Measurements from ENCODE around the gene RBFOX1.

Gene RBFOX1

GRCh38 chr16:7380441-7380840, 47.8 kb downstream of the RBFOX1 start:
- Mint-ChIP-seq H3K36me3 (no peaks in the 10 kb centered on the region), H3K4me3 (no peak overlapping the region), H3K27ac (no peak overlapping the region), H3K9me3 (peaks cover 12% of the 10 kb centered on the region), H3K27me3 (no peaks in the 10 kb centered on the region), H3K4me1 (no peaks in the 10 kb centered on the region)

GRCh38 chr16:7380911-7381310, 48.3 kb downstream of the RBFOX1 start:
- Mint-ChIP-seq H3K9me3 (peaks cover 12% of the 10 kb centered on the region), H3K27me3 (no peaks in the 10 kb centered on the region), H3K36me3 (no peaks in the 10 kb centered on the region), H3K4me1 (no peaks in the 10 kb centered on the region), H3K27ac (no peak overlapping the region), H3K4me3 (no peak overlapping the region)

- H3K9me3 Mint-ChIP-seq, result peaks cover 16% of the 10 kb centered on the region
Observed at GRCh38 chr16:7381671-7382070, 49.0 kb downstream of the RBFOX1 start.

GRCh38 chr16:7382521-7382920, 49.9 kb downstream of the RBFOX1 start:
- no peaks in the 10 kb centered on the region for H3K36me3 Mint-ChIP-seq
- H3K4me1 Mint-ChIP-seq, result no peaks in the 10 kb centered on the region

More at GRCh38 chr16:7381671-7382070, 49.0 kb downstream of the RBFOX1 start:
- Mint-ChIP-seq H3K36me3 (no peaks in the 10 kb centered on the region), H3K4me3 (no peak overlapping the region), H3K27ac (no peak overlapping the region), H3K27me3 (no peaks in the 10 kb centered on the region), H3K4me1 (no peaks in the 10 kb centered on the region)

GRCh38 chr16:7390974-7391373, 58.3 kb downstream of the RBFOX1 start:
- H3K4me3 Mint-ChIP-seq, result no peak overlapping the region
- peaks cover 4% of the 10 kb centered on the region for H3K9me3 Mint-ChIP-seq
- H3K27me3 Mint-ChIP-seq, result no peaks in the 10 kb centered on the region
- no peak overlapping the region for H3K27ac Mint-ChIP-seq
- no peaks in the 10 kb centered on the region for H3K4me1 Mint-ChIP-seq
- H3K36me3 Mint-ChIP-seq, result no peaks in the 10 kb centered on the region

More at GRCh38 chr16:7382521-7382920, 49.9 kb downstream of the RBFOX1 start:
- Mint-ChIP-seq H3K27me3 (no peaks in the 10 kb centered on the region), H3K27ac (no peak overlapping the region), H3K4me3 (no peak overlapping the region), H3K9me3 (peaks cover 16% of the 10 kb centered on the region)

GRCh38 chr16:7391694-7392093, 59.0 kb downstream of the RBFOX1 start:
- Mint-ChIP-seq H3K4me3 (no peak overlapping the region), H3K36me3 (no peaks in the 10 kb centered on the region), H3K9me3 (no peaks in the 10 kb centered on the region)

GRCh38 chr16:7392206-7392605, 59.6 kb downstream of the RBFOX1 start:
- Mint-ChIP-seq H3K27ac (no peak overlapping the region), H3K4me1 (no peaks in the 10 kb centered on the region), H3K27me3 (no peaks in the 10 kb centered on the region), H3K9me3 (no peaks in the 10 kb centered on the region), H3K36me3 (no peaks in the 10 kb centered on the region), H3K4me3 (no peak overlapping the region)

More at GRCh38 chr16:7391694-7392093, 59.0 kb downstream of the RBFOX1 start:
- H3K4me1 Mint-ChIP-seq, result no peaks in the 10 kb centered on the region
- no peaks in the 10 kb centered on the region for H3K27me3 Mint-ChIP-seq
- no peak overlapping the region for H3K27ac Mint-ChIP-seq

- no peaks in the 10 kb centered on the region for H3K36me3 Mint-ChIP-seq
- no peaks in the 10 kb centered on the region for H3K9me3 Mint-ChIP-seq
- H3K4me1 Mint-ChIP-seq, result no peaks in the 10 kb centered on the region
- no peaks in the 10 kb centered on the region for H3K27me3 Mint-ChIP-seq
- H3K4me3 Mint-ChIP-seq, result no peak overlapping the region
- no peak overlapping the region for H3K27ac Mint-ChIP-seq
Observed at GRCh38 chr16:7393680-7394079, 61.0 kb downstream of the RBFOX1 start.

GRCh38 chr16:7394720-7395336, 62.2 kb downstream of the RBFOX1 start:
- Mint-ChIP-seq H3K9me3 (no peaks in the 10 kb centered on the region), H3K4me3 (no peak overlapping the region), H3K27me3 (no peaks in the 10 kb centered on the region), H3K4me1 (no peaks in the 10 kb centered on the region), H3K36me3 (no peaks in the 10 kb centered on the region), H3K27ac (no peak overlapping the region)

- H3K27ac Mint-ChIP-seq, result no peak overlapping the region
- H3K4me3 Mint-ChIP-seq, result no peak overlapping the region
- no peaks in the 10 kb centered on the region for H3K4me1 Mint-ChIP-seq
- no peaks in the 10 kb centered on the region for H3K36me3 Mint-ChIP-seq
- H3K27me3 Mint-ChIP-seq, result no peaks in the 10 kb centered on the region
- H3K9me3 Mint-ChIP-seq, result peaks cover 5% of the 10 kb centered on the region
Observed at GRCh38 chr16:7397901-7398300, 65.3 kb downstream of the RBFOX1 start.

GRCh38 chr16:7398536-7398935, 65.9 kb downstream of the RBFOX1 start:
- Mint-ChIP-seq H3K4me3 (no peak overlapping the region), H3K27me3 (no peaks in the 10 kb centered on the region), H3K4me1 (no peaks in the 10 kb centered on the region), H3K9me3 (peaks cover 5% of the 10 kb centered on the region), H3K27ac (no peak overlapping the region), H3K36me3 (no peaks in the 10 kb centered on the region)

GRCh38 chr16:7399296-7399695, 66.7 kb downstream of the RBFOX1 start:
- no peaks in the 10 kb centered on the region for H3K36me3 Mint-ChIP-seq
- peaks cover 5% of the 10 kb centered on the region for H3K9me3 Mint-ChIP-seq
- no peaks in the 10 kb centered on the region for H3K4me1 Mint-ChIP-seq
- no peak overlapping the region for H3K4me3 Mint-ChIP-seq
- no peaks in the 10 kb centered on the region for H3K27me3 Mint-ChIP-seq
- H3K27ac Mint-ChIP-seq, result no peak overlapping the region

GRCh38 chr16:7400117-7400890, 67.7 kb downstream of the RBFOX1 start:
- Mint-ChIP-seq H3K4me3 (no peak overlapping the region), H3K9me3 (peaks cover 5% of the 10 kb centered on the region), H3K36me3 (no peaks in the 10 kb centered on the region), H3K27me3 (no peaks in the 10 kb centered on the region), H3K4me1 (no peaks in the 10 kb centered on the region), H3K27ac (no peak overlapping the region)

GRCh38 chr16:7404217-7404616, 71.6 kb downstream of the RBFOX1 start:
- Mint-ChIP-seq H3K36me3 (no peaks in the 10 kb centered on the region), H3K9me3 (peaks cover 12% of the 10 kb centered on the region), H3K27me3 (no peaks in the 10 kb centered on the region), H3K4me3 (no peak overlapping the region), H3K4me1 (no peaks in the 10 kb centered on the region), H3K27ac (no peak overlapping the region)

GRCh38 chr16:7405166-7405565, 72.5 kb downstream of the RBFOX1 start:
- H3K4me3 Mint-ChIP-seq, result no peak overlapping the region
- peaks cover 12% of the 10 kb centered on the region for H3K9me3 Mint-ChIP-seq
- no peaks in the 10 kb centered on the region for H3K36me3 Mint-ChIP-seq
- H3K4me1 Mint-ChIP-seq, result no peaks in the 10 kb centered on the region
- H3K27ac Mint-ChIP-seq, result no peak overlapping the region
- no peaks in the 10 kb centered on the region for H3K27me3 Mint-ChIP-seq

GRCh38 chr16:7408700-7409365, 76.2 kb downstream of the RBFOX1 start:
- H3K4me1 Mint-ChIP-seq, result no peaks in the 10 kb centered on the region
- H3K9me3 Mint-ChIP-seq, result peaks cover 7% of the 10 kb centered on the region
- H3K27me3 Mint-ChIP-seq, result no peaks in the 10 kb centered on the region
- H3K36me3 Mint-ChIP-seq, result no peaks in the 10 kb centered on the region
- H3K27ac Mint-ChIP-seq, result no peak overlapping the region
- H3K4me3 Mint-ChIP-seq, result no peak overlapping the region
